Panc1 (cell line): ENCODE measurements around the gene SLC7A5. TPM values are rescaled to one million over a fixed set of nuclear protein-coding genes. Genes with fewer than 3 reads are reported as not detected.

Experiments used
- ATAC-seq: fragments of 200-7000 bp; cut with Tn5 transposase; 2 replicates; pipeline ENCODE4 v1.9.1; 2020; ENCODE audit warnings: mild to moderate bottlenecking, moderate library complexity
- BruUV-seq: library from RNA; stranded (reverse); fragments of 400-500 nt; replicated peaks from 2 replicates; lab custom pipeline; 2021; lab: Mats Ljungman, UMichigan
- CTCF ChIA-PET: fragments of 300-600 bp; sonication (Branson Sonifier 250); formaldehyde crosslinking; loops from one replicate; lab custom pipeline; 2022; ENCODE audit warnings: antibody characterized with exemption; lab: Charles Lee
- POLR2A ChIA-PET: fragments of 300-600 bp; sonication (Branson Sonifier 250); formaldehyde crosslinking; loops from one replicate; lab custom pipeline; 2022; ENCODE audit warnings: antibody characterized with exemption; lab: Charles Lee
- DNase-seq: peaks from one replicate; pipeline ENCODE4 v3.0.0-alpha.2; 2010; ENCODE audit warnings: low read depth, low spot score
- H3K27ac ChIP-seq: 2 replicates; pipeline ENCODE4 v1.5.1; 2011; ENCODE audit warnings: mild to moderate bottlenecking, low read length, inconsistent platforms
- H3K27me3 ChIP-seq: fragments of 200-500 bp; sonication (Bioruptor generic); 2 replicates; pipeline ENCODE4 v1.6.0; 2014; ENCODE audit warnings: low read length, inconsistent platforms; ENCODE audit not compliant: control insufficient read depth, insufficient read depth
- H3K36me3 ChIP-seq: fragments of 200-500 bp; sonication (Bioruptor generic); 2 replicates; pipeline ENCODE4 v1.5.1; 2014; ENCODE audit warnings: inconsistent platforms, mild to moderate bottlenecking, low read length, moderate library complexity; ENCODE audit not compliant: control insufficient read depth, insufficient read depth
- H3K4me1 ChIP-seq: 2 replicates; pipeline ENCODE4 v1.5.1; 2011; ENCODE audit warnings: inconsistent platforms, mild to moderate bottlenecking, low read length, moderate library complexity; ENCODE audit not compliant: control insufficient read depth, insufficient read depth
- H3K4me3 ChIP-seq, 2 experiments: 2 replicates each; pipeline ENCODE4 v1.5.1; 2011 to 2012; ENCODE audit warnings: low read depth in 2 of 2, low read length in 2 of 2, mild to moderate bottlenecking in 2 of 2, inconsistent platforms in 1 of 2, moderate library complexity in 1 of 2
- H3K9me3 ChIP-seq: fragments of 200-500 bp; sonication (Bioruptor generic); 2 replicates; pipeline ENCODE4 v1.5.1; 2014; ENCODE audit warnings: low read depth, mild to moderate bottlenecking, inconsistent platforms, low read length, moderate library complexity; ENCODE audit not compliant: control insufficient read depth, insufficient read depth
- POLR2AphosphoS5 ChIP-seq: IDR thresholded peaks from 2 replicates; pipeline ENCODE4 v1.6.1; 2012; ENCODE audit warnings: mild to moderate bottlenecking, low read depth, low read length, moderate library complexity
- SIN3A ChIP-seq: IDR thresholded peaks from 2 replicates; pipeline ENCODE4 v1.6.1; 2012; ENCODE audit warnings: low read depth, mild to moderate bottlenecking, low read length, moderate library complexity, borderline replicate concordance; ENCODE audit not compliant: insufficient read depth
- TCF7L2 ChIP-seq: IDR thresholded peaks from 2 replicates; pipeline ENCODE4 v1.6.1; 2011; ENCODE audit warnings: mild to moderate bottlenecking, low read depth, low read length, inconsistent platforms
- in situ Hi-C: cut with HindIII; loops from 2 replicates; pipeline ENCODE4 v1.10.0; 2016; ENCODE audit warnings: low sequenced_read_pairs, low pct_unique_long_range_greater_than_20kb
- intact Hi-C: fragments of 100-400 bp; cut with micrococcal nuclease; formaldehyde crosslinking; loops from one replicate; pipeline ENCODE4 v1.10.0; 2022; ENCODE audit not compliant: unreplicated experiment
- total RNA-seq: library from RNA; stranded (reverse); gene quantifications from one replicate; pipeline ENCODE4 v1.2.1, GENCODE V29; 2021; ENCODE audit not compliant: unreplicated experiment
- TF ChIP-seq, protein P1 (sequence below): fragments of 450-650 bp; IDR thresholded peaks from 2 replicates; pipeline ENCODE4 v1.5.1; 2017; ENCODE audit warnings: mild to moderate bottlenecking
- TF ChIP-seq, protein P2 (sequence below), 2 experiments: IDR thresholded peaks; 2 replicates each; pipeline ENCODE4 v1.6.1; 2011 to 2012; ENCODE audit warnings: low read depth in 2 of 2, control low read depth in 1 of 2, low read length in 1 of 2, mild to moderate bottlenecking in 1 of 2, moderate library complexity in 1 of 2; ENCODE audit not compliant: insufficient read depth in 1 of 2

SLC7A5 gene
- total RNA-seq, 1 experiment from 2014 or later: 231 TPM

DNA sequence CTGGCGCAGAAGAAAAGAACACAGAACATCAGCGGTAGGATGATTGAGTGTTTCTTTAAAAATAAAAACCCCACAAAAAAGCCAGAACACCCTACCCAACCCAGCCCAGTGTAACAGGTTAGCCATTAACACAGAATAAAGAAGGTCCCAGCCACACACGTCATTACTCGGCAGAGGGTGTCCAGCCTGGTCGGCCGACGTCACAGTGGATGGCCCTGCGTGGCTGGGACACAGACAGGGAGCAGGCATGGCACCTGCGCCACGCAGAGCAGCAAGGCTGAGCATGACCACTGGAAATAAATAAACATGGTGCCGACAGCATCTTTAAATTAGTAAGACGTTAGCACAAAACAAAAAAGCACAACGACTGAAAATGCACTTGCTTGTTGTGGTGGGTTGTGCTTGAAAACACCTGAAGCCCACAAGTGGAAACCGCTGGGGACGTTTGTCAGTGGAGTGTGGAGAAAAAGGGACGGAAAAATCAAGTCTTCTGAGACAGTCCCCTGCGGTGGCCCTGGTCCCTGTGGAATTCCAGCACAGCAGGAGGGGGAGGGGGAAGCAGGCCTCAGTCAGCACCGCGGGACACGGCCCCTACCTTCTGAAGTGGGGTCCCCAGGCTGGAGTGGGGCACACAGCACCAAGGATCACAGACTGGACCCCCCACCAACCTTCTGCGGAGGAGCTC, 39.2 kb downstream of the SLC7A5 start:
- ChIA-PET CTCF (interaction anchor here (1.7 kb wide), 1 partner anchor 51 kb away, joined by 8 read pairs; no protein-coding TSS in a partner anchor), POLR2A (no interaction called here)
- in situ Hi-C loops (no loop called here), intact Hi-C loops (no loop called here)
- H3K36me3 ChIP-seq: peaks cover 6% of the 10 kb centered on the region; the same call in 1 of the 2 replicates
- H3K27ac ChIP-seq: peak overlapping the region; percentile 57; the same call in 1 of the 2 replicates
- ATAC-seq (no peak), DNase-seq (no peak)
- TF ChIP-seq TCF7L2: no peak
- TF ChIP-seq POLR2AphosphoS5: 0 out of 2 replicates have a peak, but pooled peaks have one; percentile 6
- H3K4me3 ChIP-seq: no peak overlapping the region
- H3K4me1 ChIP-seq: peaks cover 21% of the 10 kb centered on the region
- no peaks in the 10 kb centered on the region for H3K9me3 ChIP-seq
- H3K27me3 ChIP-seq: no peaks in the 10 kb centered on the region
- TSS peak; percentile 68 for BruUV-seq

DNA sequence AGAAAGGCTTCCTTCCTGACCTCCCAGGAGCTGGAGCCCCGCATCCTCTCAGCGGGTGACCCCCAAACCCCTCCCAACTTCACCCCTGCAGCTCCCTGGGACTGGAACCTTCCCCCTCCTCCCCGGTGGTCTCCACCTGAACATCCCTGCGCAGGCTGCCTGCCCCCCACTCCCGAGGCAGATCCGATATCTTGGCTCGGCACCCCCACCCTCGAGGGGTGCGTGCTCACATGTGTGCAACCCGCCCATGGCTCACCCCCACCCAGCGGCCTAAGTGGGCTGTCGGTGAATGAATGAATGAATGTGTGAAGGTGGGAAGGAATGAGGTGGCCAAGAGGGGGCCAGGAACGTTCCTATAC, 39.7 kb downstream of the SLC7A5 start:
- no peak for ATAC-seq

More for the DNA sequence above, 39.7 kb downstream of the SLC7A5 start:
- no peak for DNase-seq
- Histone ChIP-seq H3K4me1 (peaks cover 22% of the 10 kb centered on the region), H3K4me3 (no peak overlapping the region), H3K27me3 (no peaks in the 10 kb centered on the region), H3K9me3 (no peaks in the 10 kb centered on the region), H3K27ac (no peak overlapping the region), H3K36me3 (peaks cover 6% of the 10 kb centered on the region; the same call in 1 of the 2 replicates)
- TF ChIP-seq SIN3A (no peak), POLR2AphosphoS5 (no peak), TCF7L2 (no peak)
- TF ChIP-seq, protein P1, sequence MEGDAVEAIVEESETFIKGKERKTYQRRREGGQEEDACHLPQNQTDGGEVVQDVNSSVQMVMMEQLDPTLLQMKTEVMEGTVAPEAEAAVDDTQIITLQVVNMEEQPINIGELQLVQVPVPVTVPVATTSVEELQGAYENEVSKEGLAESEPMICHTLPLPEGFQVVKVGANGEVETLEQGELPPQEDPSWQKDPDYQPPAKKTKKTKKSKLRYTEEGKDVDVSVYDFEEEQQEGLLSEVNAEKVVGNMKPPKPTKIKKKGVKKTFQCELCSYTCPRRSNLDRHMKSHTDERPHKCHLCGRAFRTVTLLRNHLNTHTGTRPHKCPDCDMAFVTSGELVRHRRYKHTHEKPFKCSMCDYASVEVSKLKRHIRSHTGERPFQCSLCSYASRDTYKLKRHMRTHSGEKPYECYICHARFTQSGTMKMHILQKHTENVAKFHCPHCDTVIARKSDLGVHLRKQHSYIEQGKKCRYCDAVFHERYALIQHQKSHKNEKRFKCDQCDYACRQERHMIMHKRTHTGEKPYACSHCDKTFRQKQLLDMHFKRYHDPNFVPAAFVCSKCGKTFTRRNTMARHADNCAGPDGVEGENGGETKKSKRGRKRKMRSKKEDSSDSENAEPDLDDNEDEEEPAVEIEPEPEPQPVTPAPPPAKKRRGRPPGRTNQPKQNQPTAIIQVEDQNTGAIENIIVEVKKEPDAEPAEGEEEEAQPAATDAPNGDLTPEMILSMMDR: no peak
- TF ChIP-seq, protein P2, sequence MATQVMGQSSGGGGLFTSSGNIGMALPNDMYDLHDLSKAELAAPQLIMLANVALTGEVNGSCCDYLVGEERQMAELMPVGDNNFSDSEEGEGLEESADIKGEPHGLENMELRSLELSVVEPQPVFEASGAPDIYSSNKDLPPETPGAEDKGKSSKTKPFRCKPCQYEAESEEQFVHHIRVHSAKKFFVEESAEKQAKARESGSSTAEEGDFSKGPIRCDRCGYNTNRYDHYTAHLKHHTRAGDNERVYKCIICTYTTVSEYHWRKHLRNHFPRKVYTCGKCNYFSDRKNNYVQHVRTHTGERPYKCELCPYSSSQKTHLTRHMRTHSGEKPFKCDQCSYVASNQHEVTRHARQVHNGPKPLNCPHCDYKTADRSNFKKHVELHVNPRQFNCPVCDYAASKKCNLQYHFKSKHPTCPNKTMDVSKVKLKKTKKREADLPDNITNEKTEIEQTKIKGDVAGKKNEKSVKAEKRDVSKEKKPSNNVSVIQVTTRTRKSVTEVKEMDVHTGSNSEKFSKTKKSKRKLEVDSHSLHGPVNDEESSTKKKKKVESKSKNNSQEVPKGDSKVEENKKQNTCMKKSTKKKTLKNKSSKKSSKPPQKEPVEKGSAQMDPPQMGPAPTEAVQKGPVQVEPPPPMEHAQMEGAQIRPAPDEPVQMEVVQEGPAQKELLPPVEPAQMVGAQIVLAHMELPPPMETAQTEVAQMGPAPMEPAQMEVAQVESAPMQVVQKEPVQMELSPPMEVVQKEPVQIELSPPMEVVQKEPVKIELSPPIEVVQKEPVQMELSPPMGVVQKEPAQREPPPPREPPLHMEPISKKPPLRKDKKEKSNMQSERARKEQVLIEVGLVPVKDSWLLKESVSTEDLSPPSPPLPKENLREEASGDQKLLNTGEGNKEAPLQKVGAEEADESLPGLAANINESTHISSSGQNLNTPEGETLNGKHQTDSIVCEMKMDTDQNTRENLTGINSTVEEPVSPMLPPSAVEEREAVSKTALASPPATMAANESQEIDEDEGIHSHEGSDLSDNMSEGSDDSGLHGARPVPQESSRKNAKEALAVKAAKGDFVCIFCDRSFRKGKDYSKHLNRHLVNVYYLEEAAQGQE (IDR thresholded peaks at IDR 0.05; ENCODE audit: insufficient read depth in 1 of 2, low read depth in 2 of 2, low read length in 1 of 2): no peak
- in situ Hi-C loops: no loop called here
- intact Hi-C loops: no loop called here
- CTCF ChIA-PET: interaction anchor here (1.7 kb wide), 1 partner anchor 51 kb away, joined by 8 read pairs; no protein-coding TSS in a partner anchor
- POLR2A ChIA-PET: no interaction called here
- BruUV-seq: no TSS peak
